ENCODE measurements around the gene DPF3. TPM values are rescaled to one million over a fixed set of nuclear protein-coding genes. Genes with fewer than 3 reads are reported as not detected.

Gene DPF3
- total RNA-seq, 1 donor from 2014 or later, result 3.0 TPM

DNA sequence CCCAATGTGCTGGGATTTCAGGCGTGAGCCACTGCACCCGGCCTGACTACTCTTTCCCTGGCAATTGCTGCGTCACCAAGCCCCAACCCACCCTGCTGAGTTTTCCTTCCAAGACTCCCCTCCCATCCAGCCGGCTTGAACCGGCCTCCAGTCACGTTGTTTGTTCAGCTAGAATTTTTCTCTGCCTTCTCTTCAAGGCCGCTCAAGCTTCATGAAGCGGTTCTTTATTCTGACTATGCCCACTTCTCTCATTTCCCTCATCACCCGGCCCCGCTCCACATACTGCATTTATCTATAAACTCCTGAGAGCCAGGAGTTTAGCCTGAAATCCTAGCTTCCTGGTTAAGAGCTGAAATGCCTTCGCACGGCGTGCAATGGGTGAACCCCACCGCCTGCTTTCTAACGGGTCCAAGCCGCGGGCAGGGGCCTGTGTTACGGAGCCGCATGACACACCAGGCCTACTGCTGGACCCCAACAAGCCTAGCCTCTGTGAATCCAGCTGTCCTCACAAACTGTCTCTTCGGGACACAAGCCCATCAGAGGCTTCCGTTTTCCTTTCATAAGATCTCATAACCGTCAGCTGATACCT lies 31.4 kb upstream of the DPF3 start:
- Mint-ChIP-seq H3K9me3 (ENCODE audit: unreplicated experiment) (no peaks in the 10 kb centered on the region), H3K27ac (ENCODE audit: unreplicated experiment) (no peak overlapping the region), H3K4me3 (ENCODE audit: unreplicated experiment) (peak overlapping the region; percentile 88), H3K36me3 (ENCODE audit: low read depth, unreplicated experiment) (no peaks in the 10 kb centered on the region), H3K4me1 (ENCODE audit: unreplicated experiment) (no peaks in the 10 kb centered on the region), H3K27me3 (ENCODE audit: unreplicated experiment) (peaks cover 4% of the 10 kb centered on the region)
- DNase-seq (ENCODE audit: low spot score), result no peak
- TF ChIP-seq, protein P1, sequence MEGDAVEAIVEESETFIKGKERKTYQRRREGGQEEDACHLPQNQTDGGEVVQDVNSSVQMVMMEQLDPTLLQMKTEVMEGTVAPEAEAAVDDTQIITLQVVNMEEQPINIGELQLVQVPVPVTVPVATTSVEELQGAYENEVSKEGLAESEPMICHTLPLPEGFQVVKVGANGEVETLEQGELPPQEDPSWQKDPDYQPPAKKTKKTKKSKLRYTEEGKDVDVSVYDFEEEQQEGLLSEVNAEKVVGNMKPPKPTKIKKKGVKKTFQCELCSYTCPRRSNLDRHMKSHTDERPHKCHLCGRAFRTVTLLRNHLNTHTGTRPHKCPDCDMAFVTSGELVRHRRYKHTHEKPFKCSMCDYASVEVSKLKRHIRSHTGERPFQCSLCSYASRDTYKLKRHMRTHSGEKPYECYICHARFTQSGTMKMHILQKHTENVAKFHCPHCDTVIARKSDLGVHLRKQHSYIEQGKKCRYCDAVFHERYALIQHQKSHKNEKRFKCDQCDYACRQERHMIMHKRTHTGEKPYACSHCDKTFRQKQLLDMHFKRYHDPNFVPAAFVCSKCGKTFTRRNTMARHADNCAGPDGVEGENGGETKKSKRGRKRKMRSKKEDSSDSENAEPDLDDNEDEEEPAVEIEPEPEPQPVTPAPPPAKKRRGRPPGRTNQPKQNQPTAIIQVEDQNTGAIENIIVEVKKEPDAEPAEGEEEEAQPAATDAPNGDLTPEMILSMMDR (IDR thresholded peaks at IDR 0.05; ENCODE audit: unreplicated experiment), result no peak

DNA sequence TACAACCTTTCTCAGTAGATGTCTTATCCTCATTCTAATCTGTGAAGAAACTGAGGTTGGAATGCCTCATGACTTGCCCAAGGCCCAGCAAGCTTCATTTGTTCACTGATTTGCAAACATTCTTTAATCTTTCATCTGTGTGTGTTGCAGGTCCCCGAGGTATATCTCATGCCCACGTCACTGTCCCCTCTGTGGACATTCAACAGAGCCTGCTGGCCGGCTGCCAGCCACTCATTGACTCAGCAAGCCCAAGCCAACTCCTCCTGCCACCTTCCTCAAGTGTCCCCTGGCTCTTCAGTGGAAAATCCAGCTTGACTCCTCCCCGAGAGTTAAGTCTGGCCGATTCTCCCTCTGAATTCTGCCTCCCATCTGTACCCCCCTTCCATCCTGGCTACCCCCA lies 30.4 kb upstream of the DPF3 start:
- Mint-ChIP-seq H3K27me3 (ENCODE audit: unreplicated experiment) (peaks cover 4% of the 10 kb centered on the region), H3K9me3 (ENCODE audit: unreplicated experiment) (no peaks in the 10 kb centered on the region), H3K4me1 (ENCODE audit: unreplicated experiment) (no peaks in the 10 kb centered on the region), H3K4me3 (ENCODE audit: unreplicated experiment) (no peak overlapping the region), H3K36me3 (ENCODE audit: low read depth, unreplicated experiment) (no peaks in the 10 kb centered on the region), H3K27ac (ENCODE audit: unreplicated experiment) (no peak overlapping the region)
- TF ChIP-seq, protein P1 (IDR thresholded peaks at IDR 0.05; ENCODE audit: unreplicated experiment), result no peak
- DNase-seq (ENCODE audit: low spot score), result no peak

DNA sequence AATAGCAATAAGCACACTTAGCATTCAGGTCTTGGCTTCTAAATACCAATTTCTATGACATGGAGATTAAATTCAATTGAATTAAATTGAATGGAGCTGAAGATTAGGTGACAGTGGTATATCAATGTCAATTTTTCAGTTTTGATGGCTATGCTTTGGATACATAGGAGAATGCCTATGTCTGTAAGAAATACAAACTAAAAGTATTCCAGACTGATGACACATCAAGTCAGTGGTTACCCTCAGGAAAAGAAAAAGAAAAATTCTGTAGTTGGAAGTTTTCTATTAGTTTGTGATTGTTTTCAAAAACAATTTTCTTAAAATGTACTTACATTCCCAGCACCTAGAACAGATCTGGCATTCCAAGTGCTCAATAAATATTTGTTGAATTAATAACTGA lies 27.5 kb upstream of the DPF3 start:
- no peaks in the 10 kb centered on the region for H3K9me3 Mint-ChIP-seq (ENCODE audit: unreplicated experiment)
- TF ChIP-seq, protein P1 (IDR thresholded peaks at IDR 0.05; ENCODE audit: unreplicated experiment), result no peak
- DNase-seq (ENCODE audit: low spot score), result no peak
- peaks cover 4% of the 10 kb centered on the region for H3K27me3 Mint-ChIP-seq (ENCODE audit: unreplicated experiment)
- H3K36me3 Mint-ChIP-seq (ENCODE audit: low read depth, unreplicated experiment), result no peaks in the 10 kb centered on the region
- no peak overlapping the region for H3K4me3 Mint-ChIP-seq (ENCODE audit: unreplicated experiment)
- no peak overlapping the region for H3K27ac Mint-ChIP-seq (ENCODE audit: unreplicated experiment)
- peaks cover 4% of the 10 kb centered on the region for H3K4me1 Mint-ChIP-seq (ENCODE audit: unreplicated experiment)

DNA sequence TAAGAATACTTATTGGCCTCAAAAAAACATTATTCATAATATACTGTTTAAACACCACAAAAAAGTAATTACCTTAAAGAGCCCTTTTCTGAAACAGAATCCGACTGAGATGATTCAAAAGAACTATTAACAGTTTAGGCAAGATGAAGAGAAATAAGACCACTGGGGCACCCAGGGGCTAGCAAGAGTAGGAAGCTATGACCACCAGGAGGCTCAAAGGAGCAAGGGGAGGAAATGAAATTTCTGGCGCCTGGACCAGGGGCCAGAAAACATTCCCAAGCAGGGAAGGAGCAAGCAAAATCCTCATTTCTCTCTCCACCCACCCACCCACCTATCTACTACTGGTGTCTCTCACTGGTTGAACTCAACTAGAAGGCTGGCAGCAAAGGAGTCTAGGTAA lies 26.1 kb upstream of the DPF3 start:
- H3K27me3 Mint-ChIP-seq (ENCODE audit: unreplicated experiment), result peaks cover under 1% of the 10 kb centered on the region
- no peaks in the 10 kb centered on the region for H3K9me3 Mint-ChIP-seq (ENCODE audit: unreplicated experiment)
- no peak overlapping the region for H3K27ac Mint-ChIP-seq (ENCODE audit: unreplicated experiment)
- TF ChIP-seq, protein P1 (IDR thresholded peaks at IDR 0.05; ENCODE audit: unreplicated experiment), result no peak
- peaks cover 4% of the 10 kb centered on the region for H3K4me1 Mint-ChIP-seq (ENCODE audit: unreplicated experiment)
- no peak overlapping the region for H3K4me3 Mint-ChIP-seq (ENCODE audit: unreplicated experiment)
- H3K36me3 Mint-ChIP-seq (ENCODE audit: low read depth, unreplicated experiment), result no peaks in the 10 kb centered on the region
- no peak for DNase-seq (ENCODE audit: low spot score)

DNA sequence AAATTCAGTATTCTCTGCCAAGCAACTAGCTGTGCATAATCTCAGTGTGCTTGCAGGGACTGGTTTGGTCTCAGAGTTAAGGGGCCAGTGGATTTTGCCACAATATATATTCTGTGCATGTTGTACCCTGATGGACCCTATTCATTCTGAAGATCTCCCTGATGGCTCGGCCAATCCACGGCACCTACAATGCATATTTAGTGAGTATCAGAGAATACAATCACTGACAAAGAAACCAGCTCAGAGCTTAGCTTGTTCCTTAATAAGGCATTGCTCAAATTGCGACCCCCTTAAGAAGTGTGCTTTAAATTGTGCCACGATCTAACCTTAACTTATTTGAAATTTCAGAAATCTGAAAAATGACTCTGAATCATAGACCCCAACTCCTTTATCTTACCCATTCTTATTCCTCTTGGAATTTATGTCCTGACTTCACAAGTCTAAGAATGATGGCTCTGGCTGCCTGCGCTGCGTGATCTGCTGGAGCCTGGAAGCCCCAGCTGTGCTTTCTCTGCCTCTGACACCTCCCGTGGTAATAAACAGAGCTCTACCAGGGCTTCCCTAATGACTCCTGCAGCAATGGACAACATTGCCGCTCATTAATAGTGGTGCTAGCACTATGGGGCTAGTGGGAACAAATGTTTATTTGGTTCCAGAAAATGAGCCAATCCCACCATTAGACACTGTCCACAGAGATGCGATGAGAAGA lies 23.3 kb upstream of the DPF3 start:
- Mint-ChIP-seq H3K4me3 (ENCODE audit: unreplicated experiment) (no peak overlapping the region), H3K4me1 (ENCODE audit: unreplicated experiment) (peaks cover 4% of the 10 kb centered on the region), H3K9me3 (ENCODE audit: unreplicated experiment) (no peaks in the 10 kb centered on the region), H3K36me3 (ENCODE audit: low read depth, unreplicated experiment) (no peaks in the 10 kb centered on the region), H3K27me3 (ENCODE audit: unreplicated experiment) (no peaks in the 10 kb centered on the region), H3K27ac (ENCODE audit: unreplicated experiment) (no peak overlapping the region)
- TF ChIP-seq, protein P1 (IDR thresholded peaks at IDR 0.05; ENCODE audit: unreplicated experiment), result no peak
- DNase-seq (ENCODE audit: low spot score), result no peak

All from endothelial cell (in vitro differentiated cells).